ENCODE measurements around the gene TTYH2.
"Not testable (repeated sequence)": the region's sequence is repeated elsewhere in the genome, so short reads cannot be mapped to it uniquely, and the experiment has no call there.

The TTYH2 gene

DNA sequence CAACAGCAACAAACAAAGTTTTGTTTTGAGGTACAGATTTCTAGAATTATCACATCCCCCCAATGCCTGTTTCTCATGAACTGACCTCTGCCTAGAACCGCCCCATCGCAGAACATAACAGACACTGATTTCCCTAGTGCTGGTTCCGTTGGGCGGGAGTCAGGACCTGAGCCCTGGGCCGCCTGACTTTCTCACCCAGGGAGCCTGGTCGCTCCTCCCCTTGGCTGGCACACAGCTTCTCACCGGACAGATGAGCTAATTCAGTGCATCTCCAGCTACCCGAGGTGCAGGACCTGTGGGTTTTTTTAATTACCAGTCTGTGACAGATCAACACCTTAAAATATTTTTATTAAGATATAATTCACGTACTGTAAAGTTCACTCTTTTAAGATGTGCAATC, 30.0 kb upstream of the TTYH2 start:
- H3K4me2 ChIP-seq (ENCODE audit: low read length), result no peak overlapping the region
- H3K9me3 ChIP-seq (ENCODE audit: low read length), result no peaks in the 10 kb centered on the region
- H3F3A ChIP-seq (ENCODE audit: insufficient read depth, low read length), result no peaks in the 10 kb centered on the region
- no peaks in the 10 kb centered on the region; the same call in 1 of the 2 replicates for H3K27me3 ChIP-seq (ENCODE audit: insufficient read depth, low read length)
- H3K4me3 ChIP-seq (ENCODE audit: low read depth, low read length, poor library complexity, severe bottlenecking), result no peak overlapping the region
- H2AFZ ChIP-seq (ENCODE audit: low read length), result no peak overlapping the region
- H3K36me3 ChIP-seq (ENCODE audit: insufficient read depth, low read length), result no peaks in the 10 kb centered on the region
- TF ChIP-seq EZH2 (IDR thresholded peaks at IDR 0.05; ENCODE audit: borderline replicate concordance, low read length), result no peak
- H3K27ac ChIP-seq (ENCODE audit: low read depth, low read length, poor library complexity, severe bottlenecking), result no peak overlapping the region
- no peaks in the 10 kb centered on the region for H4K20me1 ChIP-seq (ENCODE audit: insufficient read depth, low read length)
- H3K9me2 ChIP-seq (ENCODE audit: low read depth, low read length), result no peaks in the 10 kb centered on the region
- H3K4me1 ChIP-seq (ENCODE audit: insufficient read depth, low read length, severe bottlenecking), result no peaks in the 10 kb centered on the region
- no peak overlapping the region for H3K9ac ChIP-seq (ENCODE audit: low read length)
- H3K79me2 ChIP-seq (ENCODE audit: insufficient read depth, low read length), result no peaks in the 10 kb centered on the region

DNA sequence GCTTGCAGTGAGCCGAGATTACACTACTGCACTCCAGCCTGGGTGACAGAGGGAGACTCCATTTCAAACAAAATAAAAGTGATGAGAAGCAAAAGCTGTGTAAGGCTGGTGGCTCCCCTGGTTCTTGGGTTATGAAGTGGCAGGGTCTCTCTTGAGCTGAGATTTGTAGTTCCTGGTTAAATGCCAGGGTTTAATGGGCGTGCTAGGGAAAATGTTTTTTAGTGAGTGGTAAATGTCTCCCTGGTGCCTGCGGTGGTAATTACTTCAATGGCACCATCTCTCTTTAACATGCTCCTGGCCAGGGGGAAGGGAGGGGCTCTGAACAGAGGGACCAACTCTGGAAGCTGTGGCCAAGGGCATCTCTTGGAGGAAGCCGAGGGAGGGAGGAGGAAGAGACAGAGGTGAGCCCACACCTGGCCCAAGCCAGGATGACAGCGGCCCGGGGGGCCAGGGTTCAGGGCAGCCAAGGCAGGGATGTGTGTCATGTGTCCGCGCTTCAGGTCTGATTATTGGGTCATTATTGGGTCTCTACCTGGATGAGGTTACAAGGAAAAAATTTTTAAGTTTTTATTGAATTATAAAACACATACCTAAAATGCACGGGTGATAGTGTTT, 27.7 kb upstream of the TTYH2 start:
- H3K9me2 ChIP-seq (ENCODE audit: low read depth, low read length), result no peaks in the 10 kb centered on the region
- no peak overlapping the region for H3K4me2 ChIP-seq (ENCODE audit: low read length)
- no peak overlapping the region for H2AFZ ChIP-seq (ENCODE audit: low read length)
- H3K9ac ChIP-seq (ENCODE audit: low read length), result no peak overlapping the region
- no peaks in the 10 kb centered on the region for H3K9me3 ChIP-seq (ENCODE audit: low read length)
- H3F3A ChIP-seq (ENCODE audit: insufficient read depth, low read length), result no peaks in the 10 kb centered on the region
- no peaks in the 10 kb centered on the region for H3K36me3 ChIP-seq (ENCODE audit: insufficient read depth, low read length)
- no peaks in the 10 kb centered on the region for H3K4me1 ChIP-seq (ENCODE audit: insufficient read depth, low read length, severe bottlenecking)
- H3K27ac ChIP-seq (ENCODE audit: low read depth, low read length, poor library complexity, severe bottlenecking), result no peak overlapping the region
- no peaks in the 10 kb centered on the region for H3K79me2 ChIP-seq (ENCODE audit: insufficient read depth, low read length)
- no peaks in the 10 kb centered on the region for H4K20me1 ChIP-seq (ENCODE audit: insufficient read depth, low read length)
- no peaks in the 10 kb centered on the region for H3K27me3 ChIP-seq (ENCODE audit: insufficient read depth, low read length)
- no peak for TF ChIP-seq EZH2 (IDR thresholded peaks at IDR 0.05; ENCODE audit: borderline replicate concordance, low read length)
- TF ChIP-seq, protein P1, sequence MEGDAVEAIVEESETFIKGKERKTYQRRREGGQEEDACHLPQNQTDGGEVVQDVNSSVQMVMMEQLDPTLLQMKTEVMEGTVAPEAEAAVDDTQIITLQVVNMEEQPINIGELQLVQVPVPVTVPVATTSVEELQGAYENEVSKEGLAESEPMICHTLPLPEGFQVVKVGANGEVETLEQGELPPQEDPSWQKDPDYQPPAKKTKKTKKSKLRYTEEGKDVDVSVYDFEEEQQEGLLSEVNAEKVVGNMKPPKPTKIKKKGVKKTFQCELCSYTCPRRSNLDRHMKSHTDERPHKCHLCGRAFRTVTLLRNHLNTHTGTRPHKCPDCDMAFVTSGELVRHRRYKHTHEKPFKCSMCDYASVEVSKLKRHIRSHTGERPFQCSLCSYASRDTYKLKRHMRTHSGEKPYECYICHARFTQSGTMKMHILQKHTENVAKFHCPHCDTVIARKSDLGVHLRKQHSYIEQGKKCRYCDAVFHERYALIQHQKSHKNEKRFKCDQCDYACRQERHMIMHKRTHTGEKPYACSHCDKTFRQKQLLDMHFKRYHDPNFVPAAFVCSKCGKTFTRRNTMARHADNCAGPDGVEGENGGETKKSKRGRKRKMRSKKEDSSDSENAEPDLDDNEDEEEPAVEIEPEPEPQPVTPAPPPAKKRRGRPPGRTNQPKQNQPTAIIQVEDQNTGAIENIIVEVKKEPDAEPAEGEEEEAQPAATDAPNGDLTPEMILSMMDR (IDR thresholded peaks at IDR 0.05; ENCODE audit: low read length), result no peak
- H3K4me3 ChIP-seq (ENCODE audit: low read depth, low read length, poor library complexity, severe bottlenecking), result no peak overlapping the region

DNA sequence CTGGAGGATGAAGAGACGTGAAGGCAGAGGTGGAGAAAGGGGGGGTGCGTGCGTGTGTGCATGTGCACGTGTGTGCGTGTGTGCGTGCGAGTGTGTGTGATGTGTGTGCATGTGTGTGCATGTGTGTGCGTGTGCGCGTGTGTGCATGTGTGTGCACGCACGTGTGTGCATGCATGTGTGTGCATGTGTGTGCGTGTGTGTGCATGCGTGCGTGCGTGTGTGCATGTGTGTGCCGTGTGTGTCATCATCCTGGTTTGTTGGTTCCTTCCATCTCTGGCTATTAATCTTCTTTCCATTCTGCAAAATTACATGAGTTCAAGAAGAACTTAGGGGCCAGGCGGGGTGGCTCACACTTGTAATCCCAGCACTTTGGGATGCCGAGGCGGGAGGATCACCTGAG, 26.9 kb upstream of the TTYH2 start:
- Histone ChIP-seq H3K27me3 (ENCODE audit: insufficient read depth, low read length) (no peaks in the 10 kb centered on the region), H3K9me3 (ENCODE audit: low read length) (no peaks in the 10 kb centered on the region), H3K36me3 (ENCODE audit: insufficient read depth, low read length) (no peaks in the 10 kb centered on the region), H3K4me3 (ENCODE audit: low read depth, low read length, poor library complexity, severe bottlenecking) (no peak overlapping the region), H4K20me1 (ENCODE audit: insufficient read depth, low read length) (no peaks in the 10 kb centered on the region), H3K79me2 (ENCODE audit: insufficient read depth, low read length) (no peaks in the 10 kb centered on the region), H3K27ac (ENCODE audit: low read depth, low read length, poor library complexity, severe bottlenecking) (no peak overlapping the region), H3K4me2 (ENCODE audit: low read length) (no peak overlapping the region), H3K4me1 (ENCODE audit: insufficient read depth, low read length, severe bottlenecking) (no peaks in the 10 kb centered on the region), H2AFZ (ENCODE audit: low read length) (no peak overlapping the region), H3F3A (ENCODE audit: insufficient read depth, low read length) (no peaks in the 10 kb centered on the region), H3K9me2 (ENCODE audit: low read depth, low read length) (no peaks in the 10 kb centered on the region), H3K9ac (ENCODE audit: low read length) (no peak overlapping the region)
- TF ChIP-seq, protein P1 (IDR thresholded peaks at IDR 0.05; ENCODE audit: low read length), result no peak
- no peak for TF ChIP-seq EZH2 (IDR thresholded peaks at IDR 0.05; ENCODE audit: borderline replicate concordance, low read length)

DNA sequence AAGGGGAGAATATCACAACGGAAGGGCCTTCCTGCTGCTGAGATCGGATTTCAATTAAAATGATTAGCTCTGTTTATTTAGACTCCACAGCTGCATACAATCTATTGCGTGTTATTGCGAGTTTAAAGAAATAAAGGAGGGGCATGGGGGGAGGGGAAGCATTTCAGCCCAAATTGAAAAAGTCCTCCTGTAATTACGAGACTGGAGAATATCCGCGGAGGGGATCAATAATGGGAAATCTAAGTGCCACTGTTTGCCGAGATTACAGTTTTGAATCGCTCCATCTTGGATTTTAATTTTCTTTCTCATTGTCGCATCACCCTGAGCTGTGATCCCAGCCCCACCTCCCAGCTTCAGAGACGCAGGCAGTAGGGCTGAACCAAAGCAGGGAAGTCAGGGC, 25.6 kb upstream of the TTYH2 start:
- Histone ChIP-seq H3K27me3 (ENCODE audit: insufficient read depth, low read length) (no peaks in the 10 kb centered on the region), H3K36me3 (ENCODE audit: insufficient read depth, low read length) (no peaks in the 10 kb centered on the region), H3K27ac (ENCODE audit: low read depth, low read length, poor library complexity, severe bottlenecking) (no peak overlapping the region), H3K4me3 (ENCODE audit: low read depth, low read length, poor library complexity, severe bottlenecking) (no peak overlapping the region), H2AFZ (ENCODE audit: low read length) (no peak overlapping the region), H4K20me1 (ENCODE audit: insufficient read depth, low read length) (no peaks in the 10 kb centered on the region), H3K79me2 (ENCODE audit: insufficient read depth, low read length) (no peaks in the 10 kb centered on the region), H3F3A (ENCODE audit: insufficient read depth, low read length) (no peaks in the 10 kb centered on the region), H3K9ac (ENCODE audit: low read length) (no peak overlapping the region), H3K4me1 (ENCODE audit: insufficient read depth, low read length, severe bottlenecking) (no peaks in the 10 kb centered on the region), H3K9me2 (ENCODE audit: low read depth, low read length) (no peaks in the 10 kb centered on the region), H3K4me2 (ENCODE audit: low read length) (no peak overlapping the region), H3K9me3 (ENCODE audit: low read length) (no peaks in the 10 kb centered on the region)
- no peak for TF ChIP-seq EZH2 (IDR thresholded peaks at IDR 0.05; ENCODE audit: borderline replicate concordance, low read length)
- TF ChIP-seq, protein P1 (IDR thresholded peaks at IDR 0.05; ENCODE audit: low read length), result no peak

DNA sequence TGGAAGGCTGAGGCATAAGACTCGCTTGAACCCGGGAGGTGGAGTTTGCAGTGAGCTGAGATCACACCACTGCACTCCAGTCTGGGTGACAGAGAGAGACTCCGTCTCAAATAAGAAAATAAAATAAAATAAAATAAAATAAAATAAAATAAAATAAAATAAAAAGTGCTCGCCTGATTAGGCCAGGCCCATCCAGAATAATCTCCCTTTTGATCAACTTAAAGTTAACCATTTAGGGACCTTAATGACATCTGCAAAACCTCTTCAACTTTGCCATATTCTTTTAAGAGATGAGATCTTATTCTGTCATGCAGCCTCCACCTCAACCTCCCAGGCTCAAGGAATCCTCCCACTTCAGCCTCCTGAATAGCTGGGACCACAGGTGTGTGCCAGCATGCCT, 24.7 kb upstream of the TTYH2 start:
- not testable (repeated sequence) for H2AFZ ChIP-seq (ENCODE audit: low read length); H3K4me1 ChIP-seq (ENCODE audit: insufficient read depth, low read length, severe bottlenecking); H3K79me2 ChIP-seq (ENCODE audit: insufficient read depth, low read length); H3K27me3 ChIP-seq (ENCODE audit: insufficient read depth, low read length); H4K20me1 ChIP-seq (ENCODE audit: insufficient read depth, low read length); H3K9me2 ChIP-seq (ENCODE audit: low read depth, low read length); H3K27ac ChIP-seq (ENCODE audit: low read depth, low read length, poor library complexity, severe bottlenecking); H3K36me3 ChIP-seq (ENCODE audit: insufficient read depth, low read length); H3K9me3 ChIP-seq (ENCODE audit: low read length); H3K9ac ChIP-seq (ENCODE audit: low read length); H3F3A ChIP-seq (ENCODE audit: insufficient read depth, low read length); H3K4me3 ChIP-seq (ENCODE audit: low read depth, low read length, poor library complexity, severe bottlenecking); H3K4me2 ChIP-seq (ENCODE audit: low read length)

Data from OCI-LY1 (cell line).